Dermis lymphatic vessel endothelial cell (primary cell): ENCODE data around the gene STING1. TPM values are rescaled to one million over a fixed set of nuclear protein-coding genes. Genes with fewer than 3 reads are reported as not detected.

Experiments used
- total RNA-seq: library from RNA; depleted of rRNA; stranded (reverse); fragments of >200 nt; gene quantifications from 2 replicates; pipeline ENCODE4 v1.2.1, GENCODE V29; 2014

The STING1 gene
- 33.7 and 42.6 TPM in 2 replicates for total RNA-seq

DNA sequence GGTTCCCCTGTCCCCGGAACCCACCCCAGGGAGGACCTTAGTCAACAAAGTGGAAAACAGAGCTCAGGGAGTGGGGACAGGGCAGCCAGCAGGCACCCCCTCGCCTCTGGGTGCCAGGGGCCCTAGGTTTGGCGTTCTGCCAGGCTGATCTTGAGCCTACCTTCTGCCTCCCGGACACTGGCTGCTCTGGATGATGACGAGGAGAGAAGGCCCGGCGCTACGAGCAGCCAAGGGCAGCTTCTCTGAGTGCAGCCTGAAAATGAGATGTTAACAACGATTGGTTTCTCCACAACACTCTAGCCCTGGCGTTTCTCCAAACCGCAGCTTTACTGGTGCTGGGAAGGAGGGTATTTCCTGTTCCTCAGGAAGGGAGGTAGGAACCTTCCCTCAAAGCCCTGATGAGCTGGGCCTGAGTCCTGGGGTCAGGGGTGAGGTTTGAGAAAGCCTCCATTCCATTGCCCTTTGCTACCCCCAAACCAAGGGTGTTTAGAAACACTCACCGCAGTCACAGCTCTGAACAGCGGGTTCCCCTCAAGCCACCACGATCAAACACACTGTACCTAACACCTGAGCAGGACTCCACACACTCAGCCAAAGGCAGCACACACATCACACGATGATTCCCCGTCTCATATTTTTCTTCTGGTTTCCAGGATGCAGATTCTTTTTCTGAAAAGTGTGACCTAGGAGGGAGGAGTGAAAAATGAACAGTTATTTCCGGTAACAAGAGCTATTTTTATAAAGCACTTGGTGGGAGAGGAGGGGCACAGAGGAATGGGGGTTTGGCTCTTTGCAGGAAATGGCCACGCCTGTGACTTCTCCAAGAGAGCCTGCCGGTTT, at the start of gene STING1:
TSS of gene STING1 (minus strand) at position 709 of the 840 bp plus-strand sequence. CDS start 1,054 bp downstream, outside the sequence.

GRCh38 chr5:139470821-139471300, 11.7 kb downstream of the STING1 start, which contains the start of gene SMIM33:
Gene SMIM33, plus strand, starts transcription at chr5:139471004. Its CDS starts 118 bp downstream, at chr5:139471122.

DNA sequence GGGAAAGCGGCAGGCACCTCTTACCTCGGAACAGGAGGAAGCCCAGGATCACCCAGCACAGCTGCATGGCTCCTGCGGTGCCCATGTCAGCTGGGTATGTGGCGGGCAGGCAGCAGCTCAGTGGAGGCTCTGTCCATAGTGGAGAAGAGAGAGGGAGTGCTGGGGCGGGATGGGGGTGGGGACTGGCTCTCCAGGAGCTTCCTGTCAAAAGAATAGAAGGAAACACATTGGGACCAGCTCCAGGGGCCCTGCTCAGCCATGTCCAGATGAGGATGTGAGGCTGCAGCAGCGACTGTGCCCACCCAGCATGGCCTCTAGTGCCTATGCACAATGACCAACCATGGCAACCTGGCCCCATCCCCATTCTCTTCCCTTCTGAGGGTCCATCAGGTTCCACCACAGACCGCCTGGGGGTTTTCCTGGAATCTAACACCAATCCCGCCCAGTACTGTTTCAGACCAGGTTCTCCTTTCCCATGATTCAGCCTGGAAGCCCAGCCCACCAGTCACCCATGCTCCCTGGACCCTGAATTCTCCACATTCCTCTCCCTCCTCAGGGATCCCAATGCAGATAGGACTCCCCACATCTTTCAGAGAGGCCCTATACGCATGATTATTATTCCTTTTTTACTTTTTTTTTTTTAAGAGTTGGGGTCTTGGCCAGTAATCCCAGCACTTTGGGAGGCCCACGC, 19.8 kb downstream of the STING1 start, which contains the start of gene ECSCR:
TSS of gene ECSCR (minus strand) at position 158 of the 691 bp plus-strand sequence. CDS start at position 85, 73 bp downstream.

GRCh38 chr5:139439013-139439903, 43.3 kb downstream of the STING1 start, which contains the start of gene DNAJC18:
Gene DNAJC18, minus strand, starts transcription at chr5:139439525. Its CDS starts 80 bp downstream, at chr5:139439445.

Other genes starting within 250 kb of the STING1 start
- gene MATR3, start 189.0 kb downstream of the STING1 start, total RNA-seq: 185 and 316 TPM in 2 replicates
- gene PAIP2, start 140.9 kb downstream of the STING1 start, total RNA-seq: 109 and 120 TPM in 2 replicates
- not detected in 2 replicates for gene SLC23A1, start 99.5 kb downstream of the STING1 start, total RNA-seq
- 0.22 and 0.26 TPM in 2 replicates for gene MZB1, start 92.8 kb downstream of the STING1 start, total RNA-seq
- gene PROB1, start 87.7 kb downstream of the STING1 start, total RNA-seq: 3.7 and 4.1 TPM in 2 replicates
- gene SPATA24, start 78.7 kb downstream of the STING1 start, total RNA-seq: 9.5 and 12.7 TPM in 2 replicates
- gene DNAJC18, start 43.2 kb downstream of the STING1 start, total RNA-seq: 7.3 and 7.8 TPM in 2 replicates
- 372 and 475 TPM in 2 replicates for gene ECSCR, start 20.0 kb downstream of the STING1 start, total RNA-seq
- gene SMIM33, start 11.8 kb downstream of the STING1 start, total RNA-seq: not detected in 2 replicates
- 54.3 and 55.1 TPM in 2 replicates for gene UBE2D2, start 78.6 kb upstream of the STING1 start, total RNA-seq
- gene CXXC5, start 165.6 kb upstream of the STING1 start, total RNA-seq: 31.1 and 72.9 TPM in 2 replicates